ENCODE measurements around the gene BICDL1.

The BICDL1 gene

GRCh38 chr12:120054293-120054692, 65.3 kb downstream of the BICDL1 start:
- DNase-seq (ENCODE audit: low spot score), result no peak

GRCh38 chr12:120055231-120056000, 66.4 kb downstream of the BICDL1 start:
- no peak for DNase-seq (ENCODE audit: low spot score)

GRCh38 chr12:120056739-120057138, 67.7 kb downstream of the BICDL1 start:
- DNase-seq (ENCODE audit: low spot score), result no peak

DNA sequence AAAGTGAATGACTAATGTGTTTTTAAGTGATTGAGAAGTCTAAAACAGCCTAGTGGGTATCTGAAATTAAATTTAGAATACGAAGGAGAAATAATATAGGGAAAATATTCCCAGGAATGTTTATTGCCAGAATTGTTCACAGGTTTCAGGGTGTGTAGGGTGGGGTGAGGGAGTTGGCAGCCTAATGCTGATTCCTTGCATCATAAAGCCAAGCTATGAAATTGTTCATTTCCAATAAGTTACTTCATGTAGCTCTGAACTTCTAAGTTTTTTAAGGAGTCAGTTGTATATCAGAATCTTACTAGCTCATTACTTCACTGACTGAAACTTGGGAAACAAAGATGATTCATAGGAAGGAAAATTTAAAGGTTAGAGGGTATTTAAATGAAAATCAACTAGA, 71.2 kb downstream of the BICDL1 start:
- no peak for DNase-seq (ENCODE audit: low spot score)

DNA sequence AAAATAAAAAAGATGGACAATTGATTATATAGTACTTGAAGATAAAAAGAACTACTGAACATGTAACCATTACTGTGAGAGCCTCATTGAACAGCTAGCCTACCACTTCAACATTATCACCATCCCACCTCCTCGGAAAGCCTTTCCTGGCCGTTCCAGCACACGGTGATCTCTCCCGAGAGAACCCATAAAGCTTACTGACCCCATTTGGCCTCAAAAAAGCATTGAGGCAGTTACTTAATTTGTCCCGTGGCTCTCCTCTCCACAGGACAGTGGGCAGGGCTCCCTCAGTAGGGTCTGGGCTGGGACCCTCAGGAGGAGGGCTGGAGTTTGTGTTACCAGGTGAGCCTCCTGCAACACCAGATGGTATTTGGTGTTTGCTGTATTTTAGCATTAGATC, 71.7 kb downstream of the BICDL1 start:
- DNase-seq (ENCODE audit: low spot score), result no peak

DNA sequence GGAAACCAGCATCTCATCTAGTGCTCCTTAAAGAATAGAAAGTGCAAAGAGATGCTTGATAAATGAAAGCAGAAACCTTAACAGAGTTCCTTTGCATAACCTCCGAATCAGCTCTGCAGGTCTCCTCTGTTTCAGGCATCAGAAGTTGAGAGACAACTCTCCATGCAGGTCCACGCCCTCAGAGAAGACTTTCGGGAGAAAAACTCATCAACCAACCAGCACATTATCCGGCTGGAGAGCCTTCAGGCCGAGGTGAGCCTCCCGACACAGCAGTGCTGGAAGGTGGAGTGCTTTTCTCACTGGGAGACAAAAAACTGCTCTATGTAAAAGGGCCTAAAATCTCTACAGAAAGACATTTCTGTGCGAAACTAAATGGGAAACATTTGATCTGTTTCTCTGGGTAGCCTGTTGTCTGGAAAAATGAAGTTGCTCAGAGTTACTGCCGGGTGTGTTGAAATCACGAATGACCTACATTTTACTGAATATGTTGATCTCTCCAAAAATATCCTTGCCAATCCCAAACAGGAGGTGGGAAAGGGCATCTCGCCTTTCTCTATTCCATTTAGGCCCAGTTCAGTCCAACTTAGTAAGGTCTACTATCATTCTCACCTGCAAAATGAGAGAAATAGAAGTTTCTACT, 72.7 kb downstream of the BICDL1 start:
- no peak for DNase-seq (ENCODE audit: low spot score)

DNA sequence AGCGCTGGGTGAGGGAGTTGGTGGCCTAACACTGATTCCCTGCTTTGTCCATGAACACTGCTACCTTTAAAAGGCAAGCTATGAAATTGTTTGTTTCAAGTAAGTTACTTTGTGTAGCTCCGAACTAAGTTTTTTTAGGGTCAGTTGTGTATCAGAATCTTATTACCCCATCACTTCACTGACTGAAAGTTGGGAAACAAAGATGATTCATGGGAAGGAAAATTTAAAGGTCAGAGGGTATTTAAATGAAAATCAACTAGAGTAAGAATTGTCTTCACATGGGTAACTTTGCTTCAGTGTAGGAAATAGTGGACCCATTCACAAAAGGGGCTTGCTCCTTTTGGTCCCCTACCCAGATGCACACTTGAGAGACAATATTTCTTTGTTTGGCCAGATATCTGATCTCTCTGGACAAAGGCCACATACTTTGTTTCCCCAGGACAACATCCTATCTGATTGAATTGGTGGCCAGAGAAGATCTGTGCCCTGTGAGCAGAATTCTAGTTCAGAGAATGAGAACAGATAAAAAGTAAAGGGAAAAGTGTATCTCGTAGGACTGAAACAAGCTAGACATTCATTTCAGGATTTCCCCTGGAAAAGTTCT, 74.0 kb downstream of the BICDL1 start:
- DNase-seq (ENCODE audit: low spot score), result no peak

GRCh38 chr12:120064054-120064940, 75.3 kb downstream of the BICDL1 start:
- no peak for DNase-seq (ENCODE audit: low spot score)

DNA sequence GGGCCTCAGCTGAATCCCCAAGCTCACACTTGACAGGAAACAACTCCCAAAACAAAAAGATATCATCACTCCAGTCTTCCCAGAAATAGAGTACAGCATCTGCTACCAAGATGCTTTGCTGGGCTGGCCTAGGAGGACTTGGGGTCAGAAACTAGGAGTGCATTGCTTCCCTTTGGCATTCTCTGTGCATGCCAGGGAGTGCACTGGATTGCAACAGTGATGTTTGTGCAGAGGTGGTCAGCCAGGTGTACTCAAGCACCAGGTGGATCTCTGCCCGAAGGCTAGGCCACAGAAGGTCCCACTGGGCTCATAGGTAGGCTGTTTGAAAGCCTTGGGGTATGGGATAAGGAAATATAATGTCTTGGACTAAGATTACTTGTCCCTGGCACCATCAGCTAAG, 76.4 kb downstream of the BICDL1 start:
- no peak for DNase-seq (ENCODE audit: low spot score)

DNA sequence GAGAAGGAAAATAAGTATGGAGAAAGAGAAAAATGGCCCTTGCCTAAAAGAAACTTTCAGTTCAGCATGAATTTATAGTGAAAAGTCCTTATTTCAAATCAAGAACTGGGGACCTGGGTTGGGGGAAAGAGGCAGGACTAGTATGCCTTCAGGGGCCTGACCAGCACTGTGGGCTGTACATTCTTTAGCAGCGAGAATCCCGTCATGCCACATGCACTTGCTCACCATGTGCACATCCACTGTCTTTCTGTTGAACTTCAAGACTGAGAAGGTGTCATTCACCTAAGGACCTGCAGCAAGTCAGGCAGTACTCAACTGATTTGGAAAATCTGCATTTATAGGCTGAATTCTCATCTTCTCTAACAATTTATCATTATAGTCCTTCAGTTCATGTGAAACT, 77.3 kb downstream of the BICDL1 start:
- no peak for DNase-seq (ENCODE audit: low spot score)

DNA sequence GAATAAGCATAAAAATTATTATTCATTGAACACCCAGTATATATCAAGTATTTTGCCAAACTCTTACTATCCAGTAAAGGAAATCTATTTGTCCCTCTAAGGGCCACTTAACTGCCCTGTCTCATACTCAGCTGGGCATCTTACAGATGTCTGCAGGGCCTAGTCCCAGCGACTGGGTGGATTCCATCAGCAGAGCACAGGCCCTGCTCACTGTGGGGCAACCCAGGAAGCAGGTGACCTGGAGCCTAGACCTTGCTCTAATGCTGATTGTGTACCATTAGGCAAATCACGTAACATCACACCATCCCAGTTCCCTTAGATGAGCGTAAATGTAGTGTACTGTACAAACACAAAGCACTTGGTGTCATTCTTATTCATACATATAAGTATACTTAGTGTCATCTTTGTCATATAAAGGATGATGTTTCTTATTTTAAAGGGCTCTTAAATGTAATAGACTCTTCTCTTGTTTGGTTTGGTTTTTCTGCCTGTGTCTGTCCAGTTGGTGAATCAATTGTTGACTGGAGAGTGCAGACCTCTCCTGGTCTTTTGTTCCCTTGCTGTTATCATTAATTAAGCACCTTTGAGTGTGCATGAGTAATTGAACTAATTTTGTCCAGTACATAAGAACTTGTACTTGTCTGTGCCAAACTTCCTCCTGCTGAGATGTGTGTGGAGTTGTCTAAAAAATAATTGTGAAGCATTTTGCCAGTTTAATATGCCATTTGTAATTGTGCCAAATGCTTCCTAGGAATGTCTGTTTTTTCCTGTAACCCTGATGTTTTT, 78.2 kb downstream of the BICDL1 start:
- no peak for DNase-seq (ENCODE audit: low spot score)

DNA sequence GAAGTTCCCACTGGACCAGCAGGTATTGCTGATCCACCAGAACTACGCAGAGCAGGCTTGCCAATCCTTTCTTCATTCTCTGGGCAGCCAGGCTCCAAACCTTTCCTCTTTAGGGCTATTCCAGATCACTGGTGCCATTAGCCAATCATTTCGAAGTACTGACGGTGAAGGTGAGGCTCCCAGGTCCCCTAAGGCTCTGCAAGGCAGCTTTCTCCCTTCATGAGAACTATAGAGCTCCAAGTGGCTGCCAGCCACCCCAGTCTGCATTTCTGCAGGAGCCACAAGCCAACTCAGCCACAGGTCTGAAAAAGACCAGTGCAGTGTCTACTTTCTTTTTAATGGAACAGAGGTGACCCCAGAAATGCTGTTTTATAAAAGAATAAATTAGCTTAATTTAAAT, 78.9 kb downstream of the BICDL1 start:
- DNase-seq (ENCODE audit: low spot score), result no peak

DNA sequence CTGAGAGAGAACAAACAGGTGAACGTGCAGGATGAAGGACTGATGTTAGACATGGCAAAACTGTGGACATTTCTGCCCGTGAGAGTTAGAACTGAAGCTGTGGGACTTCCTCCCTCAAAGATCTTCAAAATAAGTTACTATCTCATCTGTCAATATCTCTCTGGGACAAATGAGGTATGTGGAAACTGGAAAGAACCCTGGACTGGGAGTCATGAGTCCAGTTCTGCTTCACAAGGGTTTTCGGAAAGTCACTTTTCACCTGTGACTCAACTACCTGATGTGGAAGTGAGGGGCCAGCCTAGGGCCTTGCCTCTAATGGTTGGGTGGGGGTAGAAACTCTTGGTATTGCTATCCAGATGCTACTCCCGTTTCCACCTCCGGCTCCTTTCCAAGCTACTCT, 80.2 kb downstream of the BICDL1 start:
- DNase-seq (ENCODE audit: low spot score), result no peak

DNA sequence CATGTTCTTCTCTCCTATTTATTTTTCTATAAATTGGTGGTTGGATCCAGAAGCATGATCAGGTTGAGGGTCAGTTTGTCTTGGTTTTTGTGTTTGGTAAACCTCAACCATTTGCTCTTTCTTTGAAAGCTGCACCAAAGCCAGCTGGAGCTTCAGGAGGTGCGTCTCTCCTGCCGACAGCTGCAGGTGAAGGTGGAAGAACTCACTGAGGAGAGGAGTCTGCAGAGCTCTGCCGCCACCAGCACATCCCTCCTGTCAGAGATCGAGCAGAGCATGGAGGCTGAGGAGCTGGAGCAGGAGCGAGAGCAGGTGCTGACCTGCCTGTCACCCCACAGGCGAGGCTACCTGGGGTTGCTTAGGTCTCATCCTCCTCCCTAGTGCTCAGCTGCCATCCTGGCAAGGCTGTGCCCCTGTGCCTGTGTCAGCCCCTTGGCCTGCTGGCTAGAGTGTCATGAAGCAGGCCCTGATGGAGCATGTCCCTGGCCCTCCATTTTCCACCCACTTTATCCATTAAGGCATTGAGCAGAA, 82.5 kb downstream of the BICDL1 start:
- no peak for DNase-seq (ENCODE audit: low spot score)

GRCh38 chr12:120072472-120073249, 83.6 kb downstream of the BICDL1 start:
- no peak for DNase-seq (ENCODE audit: low spot score)

GRCh38 chr12:120075034-120075616, 86.1 kb downstream of the BICDL1 start:
- no peak for DNase-seq (ENCODE audit: low spot score)

GRCh38 chr12:120076651-120077050, 87.6 kb downstream of the BICDL1 start:
- no peak for DNase-seq (ENCODE audit: low spot score)

GRCh38 chr12:120077260-120077659, 88.2 kb downstream of the BICDL1 start:
- no peak for DNase-seq (ENCODE audit: low spot score)

GRCh38 chr12:120078868-120079267, 89.8 kb downstream of the BICDL1 start:
- DNase-seq (ENCODE audit: low spot score), result no peak
